ENCODE measurements around the gene ATF2. TPM values are rescaled to one million over a fixed set of nuclear protein-coding genes. Genes with fewer than 3 reads are reported as not detected.

ATF2 gene
- 40.5 TPM for total RNA-seq

GRCh38 chr2:175167792-175168563 is at the start of gene ATF2:
TSS of gene ATF2 (minus strand) at chr2:175168203. CDS start at chr2:175136443, 31,760 bp downstream.
- H3K4me3 ChIP-seq, result peak within 1 kb of the TSS; percentile 97 to 99
- peak within 1 kb of the TSS; percentile 99 for H3K27ac ChIP-seq
- no peaks in the 10 kb centered on the region for H3K36me3 ChIP-seq
- intact Hi-C loops (cut with DNase I), result no loop called here
- H3K27me3 ChIP-seq, result no peaks in the 10 kb centered on the region
- H3K9me3 ChIP-seq, result no peaks in the 10 kb centered on the region
- TF ChIP-seq POLR2AphosphoS5 (IDR thresholded peaks at IDR 0.05; ENCODE audit: insufficient read depth in 1 of 2, low read depth in 1 of 2) (peak; percentile 90 to 97), CTCF (IDR thresholded peaks at IDR 0.05) (no peak), POLR2A (IDR thresholded peaks at IDR 0.05) (peak in 1 of 2 donors; percentile 51)
- H3K4me1 ChIP-seq, result peaks cover 17% of the 10 kb centered on the region
- DNase-seq (ENCODE audit: extremely low spot score in 2 of 2), result peak; percentile 100

- H3K36me3 ChIP-seq, result no peaks in the 10 kb centered on the region
- no peaks in the 10 kb centered on the region for H3K4me1 ChIP-seq
- no peaks in the 10 kb centered on the region for H3K9me3 ChIP-seq
- intact Hi-C loops (cut with DNase I), result no loop called here
- DNase-seq (ENCODE audit: extremely low spot score in 2 of 2), result no peak
- H3K27ac ChIP-seq, result no peak overlapping the region
- H3K27me3 ChIP-seq, result no peaks in the 10 kb centered on the region
- TF ChIP-seq POLR2AphosphoS5 (IDR thresholded peaks at IDR 0.05; ENCODE audit: insufficient read depth in 1 of 2, low read depth in 1 of 2) (no peak), CTCF (IDR thresholded peaks at IDR 0.05) (no peak), POLR2A (IDR thresholded peaks at IDR 0.05) (no peak)
- H3K4me3 ChIP-seq, result no peak overlapping the region
These were observed 39.9 kb upstream of the ATF2 start for GRCh38 chr2:175207741-175208438.

- H3K4me1 ChIP-seq, result no peaks in the 10 kb centered on the region
- H3K27ac ChIP-seq, result no peak overlapping the region
- no peaks in the 10 kb centered on the region for H3K9me3 ChIP-seq
- no peaks in the 10 kb centered on the region for H3K27me3 ChIP-seq
- no peak for DNase-seq (ENCODE audit: extremely low spot score in 2 of 2)
- no peak for TF ChIP-seq POLR2AphosphoS5 (IDR thresholded peaks at IDR 0.05; ENCODE audit: insufficient read depth in 1 of 2, low read depth in 1 of 2)
- TF ChIP-seq CTCF (IDR thresholded peaks at IDR 0.05), result no peak
- TF ChIP-seq POLR2A (IDR thresholded peaks at IDR 0.05), result no peak
- intact Hi-C loops (cut with DNase I), result no loop called here
- H3K36me3 ChIP-seq, result no peaks in the 10 kb centered on the region
- no peak overlapping the region for H3K4me3 ChIP-seq
These were observed 38.9 kb upstream of the ATF2 start for GRCh38 chr2:175206866-175207265.

- Histone ChIP-seq H3K9me3 (no peaks in the 10 kb centered on the region), H3K27me3 (no peaks in the 10 kb centered on the region), H3K4me3 (no peak overlapping the region), H3K27ac (no peak overlapping the region), H3K36me3 (no peaks in the 10 kb centered on the region), H3K4me1 (no peaks in the 10 kb centered on the region)
- intact Hi-C loops (cut with DNase I), result no loop called here
- no peak for DNase-seq (ENCODE audit: extremely low spot score in 2 of 2)
- no peak for TF ChIP-seq POLR2AphosphoS5 (IDR thresholded peaks at IDR 0.05; ENCODE audit: insufficient read depth in 1 of 2, low read depth in 1 of 2)
- TF ChIP-seq POLR2A (IDR thresholded peaks at IDR 0.05), result no peak
- TF ChIP-seq CTCF (IDR thresholded peaks at IDR 0.05), result no peak
These were observed 37.5 kb upstream of the ATF2 start for GRCh38 chr2:175205523-175205922.

Measured in vagina (tissue), 2 donors.